H1 (cell line): ENCODE results near the gene TFAP2A. TPM values are rescaled to one million over a fixed set of nuclear protein-coding genes. Genes with fewer than 3 reads are reported as not detected.

Experiments used
- CTCF ChIA-PET: fragments of 300-600 bp; sonication (Branson Sonifier 250); formaldehyde crosslinking; loops from one replicate; lab custom pipeline; 2021; ENCODE audit not compliant: partially characterized antibody; lab: Charles Lee
- POLR2A ChIA-PET: fragments of 300-600 bp; sonication (Branson Sonifier 250); formaldehyde crosslinking; loops from one replicate; lab custom pipeline; 2021; ENCODE audit warnings: inconsistent platforms; ENCODE audit not compliant: partially characterized antibody; lab: Charles Lee
- DNase-seq, 2 experiments: peaks; one replicate each; pipeline versions ENCODE4 v3.0.0 to v3.0.0-alpha.2; 2010 to 2022; ENCODE audit warnings: low spot score in 2 of 2, low read depth in 1 of 2, mixed read lengths in 1 of 2
- FAIRE-seq: peaks from 2 replicates; lab custom pipeline; 2011; peaks lifted over from hg19 to GRCh38; lab: Jason Lieb, UNC
- H2AFZ ChIP-seq: 2 replicates; pipeline ENCODE4 v1.8.1; 2012; ENCODE audit warnings: low read length, inconsistent platforms
- H2AK5ac ChIP-seq: 2 replicates; pipeline ENCODE4 v1.6.1; 2013; ENCODE audit warnings: low read depth, low read length
- H2BK120ac ChIP-seq: replicated peaks from 2 replicates; pipeline ENCODE3; 2013; ENCODE audit warnings: low read depth, low read length, inconsistent platforms
- H2BK12ac ChIP-seq: 2 replicates; pipeline ENCODE4 v1.6.1; 2013; ENCODE audit warnings: low read depth, low read length
- H2BK15ac ChIP-seq: 2 replicates; pipeline ENCODE4 v1.6.1; 2013; ENCODE audit warnings: low read length
- H2BK20ac ChIP-seq: 2 replicates; pipeline ENCODE4 v1.6.1; 2013; ENCODE audit warnings: low read length
- H2BK5ac ChIP-seq: 2 replicates; pipeline ENCODE4 v1.6.1; 2013; ENCODE audit warnings: low read depth, low read length
- H3K14ac ChIP-seq: 2 replicates; pipeline ENCODE4 v1.6.1; 2013; ENCODE audit warnings: inconsistent platforms; ENCODE audit not compliant: insufficient read length
- H3K18ac ChIP-seq: 2 replicates; pipeline ENCODE4 v1.6.1; 2013; ENCODE audit warnings: low read length; ENCODE audit errors: extremely low read depth
- H3K23ac ChIP-seq: 2 replicates; pipeline ENCODE4 v1.6.1; 2013; ENCODE audit warnings: inconsistent platforms; ENCODE audit not compliant: insufficient read length
- H3K23me2 ChIP-seq: 2 replicates; pipeline ENCODE4 v1.6.1; 2013; ENCODE audit warnings: low read depth, low read length
- H3K27ac ChIP-seq: 2 replicates; pipeline ENCODE4 v1.6.1; 2011; ENCODE audit warnings: low read depth, low read length, inconsistent platforms
- H3K27me3 ChIP-seq, 4 experiments: replicated peaks in 1 of 4; 1 replicate in 1 of 4; 2 replicates in 3 of 4; pipeline versions ENCODE4 v1.6.1 to v1.8.1; 2011 to 2013; ENCODE audit warnings: low read length in 3 of 4, mild to moderate bottlenecking in 3 of 4, inconsistent platforms in 2 of 4, mixed read lengths in 2 of 4, moderate library complexity in 1 of 4; ENCODE audit not compliant: control insufficient read depth in 3 of 4, insufficient read depth in 3 of 4; ENCODE audit errors: extremely low read depth in 1 of 4
- H3K36me3 ChIP-seq, 4 experiments: 2 replicates each; pipeline versions ENCODE4 v1.6.1 to v1.8.1; 2011 to 2013; ENCODE audit warnings: mild to moderate bottlenecking in 4 of 4, low read length in 3 of 4, moderate library complexity in 2 of 4, control low read depth in 1 of 4, inconsistent platforms in 1 of 4; ENCODE audit not compliant: insufficient read depth in 4 of 4, control insufficient read depth in 2 of 4
- H3K4ac ChIP-seq: replicated peaks from 2 replicates; pipeline ENCODE3; 2013; ENCODE audit warnings: low read length, low read depth, mixed read lengths, inconsistent platforms; ENCODE audit not compliant: insufficient read length
- H3K4me1 ChIP-seq, 4 experiments: replicated peaks in 1 of 4; 1 replicate in 1 of 4; 2 replicates in 3 of 4; pipeline versions ENCODE4 v1.6.1 to v1.8.1; 2011 to 2013; ENCODE audit warnings: low read length in 3 of 4, inconsistent platforms in 2 of 4, mixed read lengths in 1 of 4; ENCODE audit not compliant: insufficient read depth in 4 of 4, control insufficient read depth in 3 of 4
- H3K4me2 ChIP-seq, 2 experiments: 2 replicates each; pipeline versions ENCODE4 v1.6.1 to v1.8.1; 2011 to 2013; ENCODE audit warnings: low read depth in 2 of 2, low read length in 2 of 2, control low read depth in 1 of 2, inconsistent platforms in 1 of 2, mild to moderate bottlenecking in 1 of 2; ENCODE audit not compliant: insufficient read depth in 1 of 2
- H3K4me3 ChIP-seq, 4 experiments: fragments of 200-600, 300-600 bp in 1 of 4; sonication (generic), shearing (Covaris generic), sonication (Bioruptor Twin) in 1 of 4; 2 replicates each; pipeline versions ENCODE4 v1.5.1 to v1.8.1; 2011 to 2016; ENCODE audit warnings: low read length in 4 of 4, low read depth in 3 of 4, control low read depth in 2 of 4, inconsistent platforms in 2 of 4, mild to moderate bottlenecking in 2 of 4, mixed read lengths in 1 of 4, moderate library complexity in 1 of 4; ENCODE audit not compliant: insufficient read depth in 2 of 4; ENCODE audit errors: extremely low read depth in 1 of 4
- H3K56ac ChIP-seq: replicated peaks from 2 replicates; pipeline ENCODE3; 2013; ENCODE audit warnings: low read depth, mild to moderate bottlenecking, mixed read lengths, low read length, inconsistent platforms; ENCODE audit not compliant: insufficient read length
- H3K79me1 ChIP-seq: 2 replicates; pipeline ENCODE4 v1.6.1; 2013; ENCODE audit warnings: low read depth, low read length, control low read depth
- H3K79me2 ChIP-seq, 2 experiments: 2 replicates each; pipeline versions ENCODE4 v1.6.1 to v1.8.1; 2012 to 2013; ENCODE audit warnings: low read length in 2 of 2, mild to moderate bottlenecking in 2 of 2, inconsistent platforms in 1 of 2; ENCODE audit not compliant: insufficient read depth in 2 of 2, control insufficient read depth in 1 of 2
- H3K9ac ChIP-seq, 4 experiments: replicated peaks in 1 of 4; 1 replicate in 1 of 4; 2 replicates in 3 of 4; pipeline versions ENCODE4 v1.6.1 to v1.8.1; 2011 to 2013; ENCODE audit warnings: low read depth in 3 of 4, low read length in 3 of 4, control low read depth in 2 of 4, mild to moderate bottlenecking in 2 of 4, moderate library complexity in 2 of 4, inconsistent platforms in 1 of 4; ENCODE audit errors: extremely low read depth in 1 of 4
- H3K9me3 ChIP-seq, 2 experiments: 2 replicates each; pipeline versions ENCODE4 v1.6.1 to v1.8.1; 2012 to 2013; ENCODE audit warnings: mild to moderate bottlenecking in 2 of 2, moderate library complexity in 2 of 2, control low read depth in 1 of 2, inconsistent platforms in 1 of 2, low read depth in 1 of 2, low read length in 1 of 2, mixed read lengths in 1 of 2; ENCODE audit not compliant: insufficient read depth in 2 of 2
- H4K20me1 ChIP-seq, 2 experiments: replicated peaks in 1 of 2; 2 replicates each; pipeline versions ENCODE3 to v1.8.1; 2011 to 2013; ENCODE audit warnings: inconsistent platforms in 2 of 2, low read length in 2 of 2, mild to moderate bottlenecking in 1 of 2; ENCODE audit not compliant: insufficient read depth in 2 of 2, control insufficient read depth in 1 of 2
- H4K5ac ChIP-seq: 2 replicates; pipeline ENCODE4 v1.6.1; 2013; ENCODE audit warnings: low read length, low read depth, mixed read lengths, inconsistent platforms; ENCODE audit not compliant: insufficient read length
- H4K8ac ChIP-seq: 2 replicates; pipeline ENCODE4 v1.8.0; 2013; ENCODE audit warnings: mild to moderate bottlenecking, moderate library complexity, low read length, inconsistent platforms; ENCODE audit not compliant: insufficient read depth; ENCODE audit errors: extremely low read depth
- H4K91ac ChIP-seq: replicated peaks from 2 replicates; pipeline ENCODE3; 2013; ENCODE audit warnings: low read length, mixed read lengths, inconsistent platforms; ENCODE audit not compliant: insufficient read length
- BACH1 ChIP-seq: IDR thresholded peaks from 2 replicates; pipeline ENCODE4 v1.6.1; 2012; ENCODE audit warnings: low read length, improper control_type of control experiment
- EZH2 ChIP-seq: fragments of 200-600 bp; sonication (generic); IDR thresholded peaks from 2 replicates; pipeline ENCODE4 v1.7.1; 2012; ENCODE audit warnings: low read depth, mild to moderate bottlenecking, moderate library complexity, low read length, inconsistent platforms; ENCODE audit not compliant: severe bottlenecking
- GABPA ChIP-seq: IDR thresholded peaks from 2 replicates; pipeline ENCODE4 v1.6.1; 2011; ENCODE audit warnings: mild to moderate bottlenecking, low read length, moderate library complexity, borderline replicate concordance; ENCODE audit not compliant: insufficient read depth
- HDAC2 ChIP-seq, 2 experiments: fragments of 300-600 bp in 1 of 2; sonication (generic) in 1 of 2; IDR thresholded peaks; 2 replicates each; pipeline ENCODE4 v1.6.1; 2011 to 2012; ENCODE audit warnings: low read depth in 2 of 2, low read length in 2 of 2, mild to moderate bottlenecking in 2 of 2, moderate library complexity in 2 of 2, borderline replicate concordance in 1 of 2, inconsistent platforms in 1 of 2
- KDM4A ChIP-seq: IDR thresholded peaks from one replicate; pipeline ENCODE4 v1.7.1; 2012; ENCODE audit warnings: low read depth, mild to moderate bottlenecking, moderate library complexity, low read length, inconsistent platforms; ENCODE audit not compliant: severe bottlenecking
- NANOG ChIP-seq: IDR thresholded peaks from 2 replicates; pipeline ENCODE4 v1.6.1; 2011; ENCODE audit warnings: low read length, low read depth, mild to moderate bottlenecking, inconsistent platforms; ENCODE audit not compliant: insufficient read depth, poor library complexity, severe bottlenecking
- POLR2A ChIP-seq, 2 experiments: IDR thresholded peaks; 1 replicate in 1 of 2; 2 replicates in 1 of 2; pipeline ENCODE4 v1.6.1; 2011; ENCODE audit warnings: low read depth in 2 of 2, low read length in 2 of 2, mild to moderate bottlenecking in 2 of 2; ENCODE audit errors: control extremely low read depth in 1 of 2
- RNF2 ChIP-seq: fragments of 200-900, 300-1000 bp; sonication (generic); IDR thresholded peaks from 2 replicates; pipeline ENCODE4 v1.7.1; 2016; ENCODE audit warnings: borderline replicate concordance, low read depth, mild to moderate bottlenecking, antibody characterized with exemption, low read length; ENCODE audit not compliant: poor library complexity, severe bottlenecking; ENCODE audit errors: missing control alignments
- SUZ12 ChIP-seq: fragments of 200-600 bp; sonication (generic); IDR thresholded peaks from 2 replicates; pipeline ENCODE4 v1.6.1; 2012; ENCODE audit warnings: mild to moderate bottlenecking, inconsistent platforms, low read length, moderate library complexity, mixed read lengths
- TBP ChIP-seq: IDR thresholded peaks from 2 replicates; pipeline ENCODE4 v1.6.1; 2011; ENCODE audit warnings: low read depth, low read length, improper control_type of control experiment
- WGBS, 2 experiments: shearing (Covaris generic) in 1 of 2; methylation state at CpG; one replicate each; pipeline versions ENCODE4 v1.1.6 to v1.1.7; 2013 to 2015; ENCODE audit warnings: low lambda C conversion rate in 2 of 2, mixed read lengths in 2 of 2, inconsistent platforms in 1 of 2, low coverage in 1 of 2, missing lambda C conversion rate in 1 of 2; ENCODE audit not compliant: insufficient replicate concordance in 2 of 2, insufficient coverage in 1 of 2, insufficient read length in 1 of 2; ENCODE audit errors: extremely low coverage in 1 of 2, missing lambda C conversion rate in 1 of 2; 5-methylcytosine and 5-hydroxymethylcytosine counted together
- polyA plus RNA-seq, 7 experiments: library from polyadenylated mRNA; depleted of rRNA in 3 of 7; stranded (reverse) in 5 of 7; unstranded in 2 of 7; fragments of >200 nt in 5 of 7; fragments of 200-250 nt in 2 of 7; gene quantifications; 1 replicate in 5 of 7; 2 replicates in 1 of 7; 4 replicates in 1 of 7; pipeline versions ENCODE4 v1.2.1 to v1.2.3, GENCODE V29; 2011 to 2013; ENCODE audit warnings: missing spikeins in 2 of 7, mixed read lengths in 2 of 7
- total RNA-seq: library from RNA; stranded (reverse); fragmentation: NEBNext Ultra II Directional; extraction: Animal tissue kit (Norgen Biotek cat#: 25700); gene quantifications from 2 replicates; pipeline ENCODE4 v1.2.1, GENCODE V29; 2021

TFAP2A gene
- total and polyA plus RNA-seq, 2 of the 8 experiments (the other 6 are each of a cell fraction or from before 2014, with no cell fraction given): 0.23 TPM; not detected in 1

GRCh38 chr6:10463491-10464481 is 48.9 kb upstream of the TFAP2A start:
- Histone ChIP-seq H3K4me2 (no peak overlapping the region), H3K18ac (no peak overlapping the region), H3K4me3 (no peak overlapping the region), H3K9ac (no peak overlapping the region), H4K5ac (no peak overlapping the region), H2BK12ac (0 out of 2 replicates have a peak overlapping the region, but pooled peaks have one; percentile 30), H3K56ac (no peak overlapping the region), H2BK20ac (no peak overlapping the region), H2BK5ac (no peak overlapping the region), H4K8ac (no peak overlapping the region), H4K20me1 (no peaks in the 10 kb centered on the region), H2BK15ac (no peak overlapping the region), H3K23me2 (no peaks in the 10 kb centered on the region; the same call in 1 of the 2 replicates), H3K23ac (no peak overlapping the region), H3K14ac (no peak overlapping the region), H2AK5ac (no peak overlapping the region), H3K9me3 (no peaks in the 10 kb centered on the region), H3K79me2 (no peaks in the 10 kb centered on the region), H3K36me3 (no peaks in the 10 kb centered on the region), H2AFZ (0 out of 2 replicates have a peak overlapping the region, but pooled peaks have one; percentile 13), H3K4ac (no peak overlapping the region), H2BK120ac (no peak overlapping the region), H4K91ac (no peak overlapping the region), H3K4me1 (peaks cover 0 to 5% (median 4%) of the 10 kb centered on the region in 4 experiments; a peak in 5 of 7 replicates), H3K27me3 (no peaks in the 10 kb centered on the region), H3K79me1 (no peaks in the 10 kb centered on the region), H3K27ac (no peak overlapping the region)
- POLR2A ChIA-PET: no interaction called here
- DNase-seq (no peak), FAIRE-seq (no peak)
- WGBS, 2 experiments: 75 to 100% methylated on average over 1 to 15 of the region's 16 CpGs
- CTCF ChIA-PET: interaction anchor here (0.5 to 4.2 kb wide), 11 partner anchors 10 to 338 kb away, joined by 3 to 22 read pairs (median 3); no protein-coding TSS in a partner anchor
- TF ChIP-seq SUZ12 (no peak), RNF2 (no peak), NANOG (no peak), HDAC2 (IDR thresholded peaks at IDR 0.05; ENCODE audit: borderline replicate concordance in 1 of 2, low read depth in 2 of 2, low read length in 2 of 2) (no peak), TBP (no peak), POLR2A (IDR thresholded peaks at IDR 0.05; ENCODE audit: control extremely low read depth in 1 of 2, low read depth in 2 of 2, low read length in 2 of 2) (no peak), EZH2 (no peak), KDM4A (no peak), GABPA (no peak), BACH1 (no peak)
